GM12864 (cell line): ENCODE measurements around the gene PARD3B.

Experiments
- DNase-seq: peaks from one replicate; pipeline ENCODE4 v3.0.0-alpha.2; 2011; ENCODE audit warnings: low read depth
- H3K4me3 ChIP-seq: 2 replicates; pipeline ENCODE4 v1.5.1; 2011; ENCODE audit warnings: mild to moderate bottlenecking, low read depth, low read length, control low read depth
- CTCF ChIP-seq: IDR thresholded peaks from 2 replicates; pipeline ENCODE4 v1.5.1; 2011; ENCODE audit warnings: low read depth, mild to moderate bottlenecking, moderate library complexity, low read length, control low read depth, inconsistent platforms; ENCODE audit errors: missing control alignments

Gene PARD3B

GRCh38 chr2:204732019-204732418 is 186.7 kb downstream of the PARD3B start:
- no peak overlapping the region for H3K4me3 ChIP-seq
- TF ChIP-seq CTCF, result no peak
- DNase-seq, result no peak

GRCh38 chr2:204737296-204737695 is 192.0 kb downstream of the PARD3B start:
- DNase-seq, result no peak
- TF ChIP-seq CTCF, result no peak
- H3K4me3 ChIP-seq, result no peak overlapping the region

- no peak for DNase-seq
- TF ChIP-seq CTCF, result no peak
- no peak overlapping the region for H3K4me3 ChIP-seq
These were observed 193.4 kb downstream of the PARD3B start for GRCh38 chr2:204738721-204739120.

- no peak for TF ChIP-seq CTCF
- DNase-seq, result no peak
- no peak overlapping the region for H3K4me3 ChIP-seq
These were observed 198.2 kb downstream of the PARD3B start for GRCh38 chr2:204743393-204743960.

GRCh38 chr2:204744506-204744905 is 199.2 kb downstream of the PARD3B start:
- H3K4me3 ChIP-seq, result no peak overlapping the region
- TF ChIP-seq CTCF, result no peak
- no peak for DNase-seq

- no peak for DNase-seq
- H3K4me3 ChIP-seq, result no peak overlapping the region
- TF ChIP-seq CTCF, result no peak
These were observed 203.0 kb downstream of the PARD3B start for GRCh38 chr2:204748286-204748685.

- no peak overlapping the region for H3K4me3 ChIP-seq
- DNase-seq, result no peak
- TF ChIP-seq CTCF, result no peak
These were observed 204.0 kb downstream of the PARD3B start for GRCh38 chr2:204749319-204749718.
